ENCODE data around the gene PGAP2.
"Not testable (repeated sequence)": the region's sequence is repeated elsewhere in the genome, so short reads cannot be mapped to it uniquely, and the experiment has no call there.

DNA sequence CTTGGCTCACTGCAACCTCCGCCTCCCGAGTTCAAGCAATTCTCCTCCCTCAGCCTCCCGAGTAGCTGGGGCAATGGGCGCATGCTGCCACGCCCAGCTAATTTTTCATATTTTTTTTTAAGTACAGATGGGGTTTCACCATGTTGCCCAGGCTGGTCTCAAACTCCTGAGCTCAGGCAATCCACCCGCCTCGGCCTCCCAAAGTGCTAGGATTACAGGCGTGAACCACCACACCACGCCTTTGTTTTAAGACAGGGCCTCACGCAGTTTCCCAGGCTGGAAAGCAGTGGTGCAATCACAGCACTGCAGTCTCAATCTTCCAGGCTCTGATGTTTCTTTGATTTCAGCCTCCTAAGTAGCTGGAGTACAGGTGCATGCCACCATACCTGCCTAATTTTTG is 14.0 kb upstream of the PGAP2 start:
- TF ChIP-seq, protein P1, sequence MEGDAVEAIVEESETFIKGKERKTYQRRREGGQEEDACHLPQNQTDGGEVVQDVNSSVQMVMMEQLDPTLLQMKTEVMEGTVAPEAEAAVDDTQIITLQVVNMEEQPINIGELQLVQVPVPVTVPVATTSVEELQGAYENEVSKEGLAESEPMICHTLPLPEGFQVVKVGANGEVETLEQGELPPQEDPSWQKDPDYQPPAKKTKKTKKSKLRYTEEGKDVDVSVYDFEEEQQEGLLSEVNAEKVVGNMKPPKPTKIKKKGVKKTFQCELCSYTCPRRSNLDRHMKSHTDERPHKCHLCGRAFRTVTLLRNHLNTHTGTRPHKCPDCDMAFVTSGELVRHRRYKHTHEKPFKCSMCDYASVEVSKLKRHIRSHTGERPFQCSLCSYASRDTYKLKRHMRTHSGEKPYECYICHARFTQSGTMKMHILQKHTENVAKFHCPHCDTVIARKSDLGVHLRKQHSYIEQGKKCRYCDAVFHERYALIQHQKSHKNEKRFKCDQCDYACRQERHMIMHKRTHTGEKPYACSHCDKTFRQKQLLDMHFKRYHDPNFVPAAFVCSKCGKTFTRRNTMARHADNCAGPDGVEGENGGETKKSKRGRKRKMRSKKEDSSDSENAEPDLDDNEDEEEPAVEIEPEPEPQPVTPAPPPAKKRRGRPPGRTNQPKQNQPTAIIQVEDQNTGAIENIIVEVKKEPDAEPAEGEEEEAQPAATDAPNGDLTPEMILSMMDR (IDR thresholded peaks at IDR 0.05): not testable (repeated sequence)
- TF ChIP-seq POLR2AphosphoS5 (IDR thresholded peaks at IDR 0.05; ENCODE audit: low read depth, low read length): not testable (repeated sequence)

All from Panc1 (cell line).